Heart left ventricle (tissue), 16 donors: ENCODE results near the gene GNAO1. TPM values are rescaled to one million over a fixed set of nuclear protein-coding genes. Genes with fewer than 3 reads are reported as not detected.

Experiments used
- ATAC-seq, 4 donors: fragments of 200-7000 bp; cut with Tn5 transposase; one replicate each; pipeline ENCODE4 v1.9.1; 2020 to 2022; ENCODE audit warnings: moderate library complexity in 4 of 4, mild to moderate bottlenecking in 3 of 4, moderate number of reproducible peaks in 1 of 4
- DNase-seq, 5 donors: peaks; one replicate each; pipeline ENCODE4 v3.0.0-alpha.2; 2020
- H3K27ac ChIP-seq, 12 donors: fragments of 200-600 bp; sonication (generic) in 4 of 12; one replicate each; pipeline versions ENCODE4 v1.5.0 to v1.8.0; 2016 to 2022; ENCODE audit warnings: mild to moderate bottlenecking in 2 of 12
- H3K27me3 ChIP-seq, 9 donors: fragments of 200-600 bp; sonication (generic) in 2 of 9; one replicate each; pipeline versions ENCODE4 v1.5.1 to v1.8.0; 2016 to 2022; ENCODE audit warnings: mild to moderate bottlenecking in 3 of 9
- H3K36me3 ChIP-seq, 9 donors: fragments of 200-600 bp; sonication (generic) in 2 of 9; one replicate each; pipeline versions ENCODE4 v1.5.0 to v1.8.0; 2018 to 2022; ENCODE audit warnings: mild to moderate bottlenecking in 2 of 9
- H3K4me1 ChIP-seq, 12 donors: fragments of 200-600 bp; sonication (generic) in 4 of 12; one replicate each; pipeline versions ENCODE4 v1.5.0 to v1.8.0; 2016 to 2022; ENCODE audit warnings: mild to moderate bottlenecking in 3 of 12
- H3K4me3 ChIP-seq, 12 donors: fragments of 200-600 bp; sonication (generic) in 4 of 12; one replicate each; pipeline versions ENCODE4 v1.5.0 to v1.8.0; 2017 to 2022; ENCODE audit warnings: mild to moderate bottlenecking in 9 of 12, moderate library complexity in 4 of 12
- H3K9me3 ChIP-seq, 12 donors: fragments of 200-600 bp; sonication (generic) in 4 of 12; one replicate each; pipeline versions ENCODE4 v1.5.0 to v1.8.0; 2016 to 2022; ENCODE audit warnings: mild to moderate bottlenecking in 1 of 12
- CTCF ChIP-seq, 12 donors: fragments of 200-600 bp; sonication (generic) in 4 of 12; IDR thresholded peaks; one replicate each; pipeline versions ENCODE4 v1.5.0 to v1.8.0; 2018 to 2022; ENCODE audit warnings: antibody characterized with exemption in 12 of 12, mild to moderate bottlenecking in 5 of 12
- POLR2A ChIP-seq, 2 donors: fragments of 450-650 bp; IDR thresholded peaks; one replicate each; pipeline ENCODE4 v1.6.1; 2017; ENCODE audit warnings: antibody characterized with exemption in 2 of 2, mild to moderate bottlenecking in 2 of 2, moderate library complexity in 2 of 2
- WGBS, 4 donors: extraction: QIAGEN DNeasy Blood & Tissue Kit in 2 of 4; methylation state at CpG; one replicate each; pipeline versions ENCODE4 v1.1.5 to v1.1.7; 2013 to 2018; 5-methylcytosine and 5-hydroxymethylcytosine counted together
- intact Hi-C, 10 donors: fragments of 100-400 bp; cut with DNase I; formaldehyde crosslinking; loops; one replicate each; pipeline versions ENCODE4 v1.11.1 to v1.14.2; 2022
- polyA plus RNA-seq, 2 donors: library from polyadenylated mRNA; stranded (reverse); fragments of 200-250 nt; gene quantifications; one replicate each; pipeline ENCODE4 v1.2.3, GENCODE V29; 2013
- total RNA-seq, 9 donors: library from RNA; depleted of rRNA in 2 of 9; stranded (reverse); fragments of >200 nt in 2 of 9; fragmentation: NEBNext Ultra II Directional in 3 of 9; extraction: Animal tissue kit (Norgen Biotek cat#: 25700) in 3 of 9; gene quantifications; one replicate each; pipeline versions ENCODE4 v1.1.0 to v1.2.4, GENCODE V29; 2016 to 2023
- donor health status: ischemic (EF 13 %, LVEDD 7.1; RV severe dilation, severe dysfunction).
- donor health status: healthy with polysubstance abuse.
- donor health status: DM: no; HTN: yes; CAD: no.
- donor health status: DM: no; HTN: no; CAD: no.
- donor health status: ischemic (EF 25% LVEDD 6.9; RV normal size, moderate dysfunction).
- donor health status: ischemic (EF 25% LVEDD 5.7; RV mildly dilated, moderate dysfunction).
- donor health status: healthy.
- donor health status: DM: yes; HTN: yes; CAD: no.
- donor health status: ischemic (EF 35%, LVEDD 5.7; RV mildly dilated, moderate dysfunction).
- donor health status: nonischemic (EF 11% LVEDD 7.7; RV severe dilation, severe dysfunction).
- donor health status: DM: yes; HTN: yes; CAD: no.
- donor health status: PGD.
- donor health status: ischemic (EF 29% LVEDD 5.4; RV normal size, mild dysfunction).
- donor health status: nonischemic (EF 23%, LVEDD 6.1; RV moderate dilation, normal function).

Gene GNAO1
- total and polyA plus RNA-seq, 11 donors = 1.4 to 26.8 (median 12.0) TPM

- Histone ChIP-seq H3K9me3 (no peaks in the 10 kb centered on the region), H3K27ac (no peak overlapping the region), H3K36me3 (no peaks in the 10 kb centered on the region), H3K4me1 (peaks cover 0 to 4% (median 2%) of the 10 kb centered on the region in 12 donors), H3K27me3 (no peaks in the 10 kb centered on the region), H3K4me3 (no peak overlapping the region)
- intact Hi-C loops = no loop called here
- ATAC-seq (no peak), DNase-seq (peak in 2 of 5 donors; percentile 16 to 50)
- 80 to 94% (median 89%) methylated on average over 21 to 22 of the region's 22 CpGs for WGBS, 4 donors
- no peak for TF ChIP-seq CTCF (IDR thresholded peaks at IDR 0.05)
- no peak for TF ChIP-seq POLR2A (IDR thresholded peaks at IDR 0.05)
Measured at GRCh38 chr16:56350491-56351405, 159.5 kb downstream of the GNAO1 start.

DNA sequence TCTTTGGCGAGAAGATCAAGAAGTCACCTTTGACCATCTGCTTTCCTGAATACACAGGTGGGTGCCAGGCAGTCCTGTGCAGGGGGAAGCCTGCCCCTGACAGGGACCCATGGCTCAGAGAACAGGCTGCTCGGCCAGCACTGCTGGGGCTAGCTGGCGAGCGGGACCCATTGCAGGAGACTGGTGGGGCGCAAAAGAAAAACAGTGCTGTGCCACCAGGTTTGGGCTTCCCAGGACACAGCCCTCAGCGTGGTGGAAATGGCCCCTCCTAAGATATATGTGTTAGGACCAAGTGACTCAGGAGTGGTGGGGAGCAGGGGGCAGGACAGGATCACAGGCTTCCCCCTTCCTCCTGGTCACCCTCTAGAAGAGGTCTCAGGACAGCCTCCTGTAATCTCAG, 160.2 kb downstream of the GNAO1 start:
- no peak overlapping the region for H3K4me3 ChIP-seq
- no peak overlapping the region for H3K27ac ChIP-seq
- TF ChIP-seq POLR2A (IDR thresholded peaks at IDR 0.05) (no peak), CTCF (IDR thresholded peaks at IDR 0.05) (no peak)
- no peaks in the 10 kb centered on the region for H3K36me3 ChIP-seq
- no peaks in the 10 kb centered on the region for H3K9me3 ChIP-seq
- DNase-seq (peak in 2 of 5 donors; percentile 10 to 21), ATAC-seq (no peak)
- intact Hi-C loops = no loop called here
- peaks cover 0 to 10% (median 8%) of the 10 kb centered on the region in 12 donors for H3K4me1 ChIP-seq
- WGBS, 4 donors = 92 to 100% (median 96%) methylated on average over 4 to 6 of the region's 6 CpGs
- H3K27me3 ChIP-seq = no peaks in the 10 kb centered on the region

- no peaks in the 10 kb centered on the region for H3K27me3 ChIP-seq
- no peaks in the 10 kb centered on the region for H3K9me3 ChIP-seq
- intact Hi-C loops = no loop called here
- ATAC-seq (no peak), DNase-seq (peak in 3 of 5 donors; percentile 12 to 30 (median 13))
- peaks cover 0 to 14% (median 8%) of the 10 kb centered on the region in 12 donors for H3K4me1 ChIP-seq
- TF ChIP-seq CTCF (IDR thresholded peaks at IDR 0.05) = no peak
- H3K27ac ChIP-seq = no peak overlapping the region
- 85 to 93% (median 86%) methylated on average over 4 to 7 of the region's 7 CpGs for WGBS, 4 donors
- no peak overlapping the region for H3K4me3 ChIP-seq
- no peaks in the 10 kb centered on the region for H3K36me3 ChIP-seq
Measured at GRCh38 chr16:56352351-56353053, 161.2 kb downstream of the GNAO1 start.
